Heart right ventricle (tissue), 16 donors: ENCODE data around the gene TMEM50B. TPM values are rescaled to one million over a fixed set of nuclear protein-coding genes. Genes with fewer than 3 reads are reported as not detected.

ENCODE experiments used
- ATAC-seq, 8 donors: fragments of 200-7000 bp; cut with Tn5 transposase; one replicate each; pipeline ENCODE4 v1.9.1; 2020; ENCODE audit warnings: mild to moderate bottlenecking in 8 of 8, moderate library complexity in 8 of 8, moderate number of reproducible peaks in 1 of 8
- DNase-seq, 2 donors: peaks; one replicate each; pipeline ENCODE4 v3.0.0-alpha.2; 2020
- H3K27ac ChIP-seq, 10 donors: fragments of 200-600 bp; sonication (generic) in 2 of 10; one replicate each; pipeline versions ENCODE4 v1.5.0 to v1.8.0; 2020 to 2022; ENCODE audit warnings: mild to moderate bottlenecking in 3 of 10
- H3K27me3 ChIP-seq, 7 donors: fragments of 200-600 bp; one replicate each; pipeline ENCODE4 v1.8.0; 2021 to 2022; ENCODE audit warnings: mild to moderate bottlenecking in 2 of 7
- H3K36me3 ChIP-seq, 9 donors: fragments of 200-600 bp; sonication (generic) in 1 of 9; one replicate each; pipeline versions ENCODE4 v1.5.0 to v1.8.0; 2020 to 2022; ENCODE audit warnings: mild to moderate bottlenecking in 2 of 9
- H3K4me1 ChIP-seq, 9 donors: fragments of 200-600 bp; sonication (generic) in 1 of 9; one replicate each; pipeline versions ENCODE4 v1.5.0 to v1.8.0; 2020 to 2022; ENCODE audit warnings: mild to moderate bottlenecking in 4 of 9
- H3K4me3 ChIP-seq, 10 donors: fragments of 200-600 bp; sonication (generic) in 2 of 10; one replicate each; pipeline versions ENCODE4 v1.5.0 to v1.8.0; 2020 to 2022; ENCODE audit warnings: mild to moderate bottlenecking in 7 of 10, moderate library complexity in 2 of 10
- H3K9me3 ChIP-seq, 11 donors: fragments of 200-600 bp in 10 of 11; sonication (generic) in 2 of 11; one replicate each; pipeline versions ENCODE4 v1.5.0 to v1.8.0; 2013 to 2022; ENCODE audit warnings: mild to moderate bottlenecking in 2 of 11, control low read depth in 1 of 11, moderate library complexity in 1 of 11
- CTCF ChIP-seq, 9 donors: fragments of 200-600 bp; sonication (generic) in 2 of 9; IDR thresholded peaks; one replicate each; pipeline versions ENCODE4 v1.5.0 to v1.8.0; 2021 to 2022; ENCODE audit warnings: antibody characterized with exemption in 9 of 9, mild to moderate bottlenecking in 5 of 9, moderate library complexity in 1 of 9
- WGBS, 2 donors: extraction: QIAGEN DNeasy Blood & Tissue Kit; methylation state at CpG; one replicate each; pipeline ENCODE4 v1.1.7; 2013; ENCODE audit warnings: inconsistent platforms in 1 of 2; 5-methylcytosine and 5-hydroxymethylcytosine counted together
- intact Hi-C, 10 donors: fragments of 100-400 bp; cut with DNase I; formaldehyde crosslinking; loops; one replicate each; pipeline versions ENCODE4 v1.11.1 to v1.14.2; 2022
- polyA plus RNA-seq, 2 donors: library from polyadenylated mRNA; stranded (reverse); fragments of 200-250 nt; gene quantifications; one replicate each; pipeline ENCODE4 v1.2.3, GENCODE V29; 2013
- total RNA-seq, 10 donors: library from RNA; stranded (reverse); fragmentation: NEBNext Ultra II Directional in 3 of 10; extraction: Animal tissue kit (Norgen Biotek cat#: 25700) in 3 of 10; gene quantifications; one replicate each; pipeline versions ENCODE4 v1.2.1 to v1.2.4, GENCODE V29; 2021 to 2023
- donor health status: Arrhythmogenic right ventricular cardiomyopathy.
- donor health status: ischemic (EF 13 %, LVEDD 7.1; RV severe dilation, severe dysfunction).
- donor health status: healthy with polysubstance abuse.
- donor health status: DM: no; HTN: yes; CAD: no.
- donor health status: DM: no; HTN: no; CAD: no.
- donor health status: ischemic (EF 25% LVEDD 6.9; RV normal size, moderate dysfunction).
- donor health status: ischemic (EF 25% LVEDD 5.7; RV mildly dilated, moderate dysfunction).
- donor health status: healthy.
- donor health status: DM: yes; HTN: yes; CAD: no.
- donor health status: Ischemic cardiomyopathy.
- donor health status: ischemic (EF 35%, LVEDD 5.7; RV mildly dilated, moderate dysfunction).
- donor health status: nonischemic (EF 11% LVEDD 7.7; RV severe dilation, severe dysfunction).
- donor health status: DM: yes; HTN: yes; CAD: no.
- donor health status: PGD.
- donor health status: ischemic (EF 29% LVEDD 5.4; RV normal size, mild dysfunction).
- donor health status: nonischemic (EF 23%, LVEDD 6.1; RV moderate dilation, normal function).

TMEM50B gene
- total and polyA plus RNA-seq, 12 donors: 26.7 to 71.4 (median 30.6) TPM

GRCh38 chr21:33419538-33420123 is 60.1 kb downstream of the TMEM50B start:
- peak overlapping the region in 5 of 10 donors; percentile 19 to 73 (median 27) for H3K27ac ChIP-seq

GRCh38 chr21:33418691-33419090 is 61.1 kb downstream of the TMEM50B start:
- peak overlapping the region in 5 of 10 donors; percentile 26 to 73 (median 30) for H3K27ac ChIP-seq
- H3K4me3 ChIP-seq: no peak overlapping the region
- no peak for TF ChIP-seq CTCF (IDR thresholded peaks at IDR 0.05)
- intact Hi-C loops: no loop called here
- DNase-seq (peak; percentile 53 to 55), ATAC-seq (peak in 6 of 8 donors; percentile 34 to 86 (median 60))
- H3K36me3 ChIP-seq: peaks cover 0 to 98% (median 33%) of the 10 kb centered on the region in 9 donors
- H3K9me3 ChIP-seq: no peaks in the 10 kb centered on the region
- 51 to 58% methylated on average over 2 of the region's 2 CpGs for WGBS, 2 donors
- H3K27me3 ChIP-seq: no peaks in the 10 kb centered on the region
- H3K4me1 ChIP-seq: peaks cover 0 to 25% (median 9%) of the 10 kb centered on the region in 9 donors

More at GRCh38 chr21:33419538-33420123, 60.1 kb downstream of the TMEM50B start:
- DNase-seq: no peak
- Histone ChIP-seq H3K4me3 (no peak overlapping the region), H3K9me3 (no peaks in the 10 kb centered on the region), H3K27me3 (no peaks in the 10 kb centered on the region), H3K4me1 (peaks cover 0 to 24% (median 9%) of the 10 kb centered on the region in 9 donors), H3K36me3 (peaks cover 0 to 100% (median 42%) of the 10 kb centered on the region in 9 donors)
- intact Hi-C loops: no loop called here
- TF ChIP-seq CTCF (IDR thresholded peaks at IDR 0.05): no peak
- ATAC-seq: peak in 7 of 8 donors; percentile 53 to 95 (median 74)
- 83 to 85% methylated on average over 12 of the region's 12 CpGs for WGBS, 2 donors

GRCh38 chr21:33414926-33415325 is 64.8 kb downstream of the TMEM50B start:
- peaks cover 0 to 93% (median 16%) of the 10 kb centered on the region in 9 donors for H3K36me3 ChIP-seq
- no peaks in the 10 kb centered on the region for H3K27me3 ChIP-seq
- intact Hi-C loops: no loop called here
- no peak for ATAC-seq
- no peak for TF ChIP-seq CTCF (IDR thresholded peaks at IDR 0.05)
- H3K27ac ChIP-seq: no peak overlapping the region
- DNase-seq: no peak
- peaks cover 0 to 47% (median 31%) of the 10 kb centered on the region in 9 donors for H3K4me1 ChIP-seq
- H3K4me3 ChIP-seq: no peak overlapping the region
- 81 to 84% methylated on average over 11 of the region's 11 CpGs for WGBS, 2 donors
- no peaks in the 10 kb centered on the region for H3K9me3 ChIP-seq

- WGBS, 2 donors: 84 to 86% methylated on average over 14 of the region's 14 CpGs
- H3K4me1 ChIP-seq: peaks cover 0 to 47% (median 24%) of the 10 kb centered on the region in 9 donors
- no peak overlapping the region for H3K4me3 ChIP-seq
- peaks cover 0 to 84% (median 16%) of the 10 kb centered on the region in 9 donors for H3K36me3 ChIP-seq
- intact Hi-C loops: no loop called here
- ATAC-seq (no peak), DNase-seq (no peak)
- no peak overlapping the region for H3K27ac ChIP-seq
- no peaks in the 10 kb centered on the region for H3K9me3 ChIP-seq
- TF ChIP-seq CTCF (IDR thresholded peaks at IDR 0.05): no peak
- no peaks in the 10 kb centered on the region for H3K27me3 ChIP-seq
These were observed 65.7 kb downstream of the TMEM50B start for GRCh38 chr21:33414068-33414467.
